Kidney tubule cell (primary cell): ENCODE data around the gene TTLL5.

Experiments used
- DNase-seq: peaks from one replicate; pipeline ENCODE4 v3.0.0-alpha.2; 2018; ENCODE audit warnings: low spot score

Gene TTLL5

DNA sequence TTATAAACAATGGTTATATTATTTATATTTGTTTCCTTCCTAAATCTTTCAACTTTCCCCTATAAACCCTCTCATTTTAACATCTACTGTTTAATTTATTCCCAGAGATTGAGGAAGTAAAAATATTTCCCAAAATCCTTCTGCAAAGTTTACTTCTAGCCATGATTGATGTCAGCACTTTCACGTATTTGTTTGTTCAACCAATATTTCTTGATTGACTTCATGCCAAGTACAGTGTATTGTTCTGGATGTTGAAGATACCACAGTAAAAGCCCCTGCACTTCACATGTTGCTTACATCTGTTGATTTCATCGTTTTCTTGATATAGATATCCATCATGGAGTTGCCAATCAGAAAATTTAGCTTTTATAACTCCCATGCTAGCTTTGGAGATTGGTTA lies 81.8 kb downstream of the TTLL5 start:
- no peak for DNase-seq

DNA sequence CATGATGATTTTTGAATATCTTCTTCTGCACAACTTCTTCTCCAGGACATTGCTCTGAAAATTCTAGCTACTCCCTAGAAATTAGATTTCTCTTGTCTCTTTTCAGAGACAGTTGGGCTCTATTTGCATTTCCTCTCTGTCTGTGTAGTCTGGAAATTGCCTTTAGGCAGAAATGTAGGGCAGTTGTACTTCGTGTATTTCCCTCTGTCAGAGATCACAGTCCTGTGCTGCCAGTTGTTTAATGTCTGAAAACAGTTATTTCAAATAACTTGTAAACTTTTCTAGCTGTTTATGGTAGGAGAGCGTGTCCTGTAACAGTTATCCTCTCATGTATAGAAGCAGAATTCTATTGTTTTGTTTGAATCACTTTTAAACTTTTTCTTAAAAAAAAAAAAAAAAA lies 86.9 kb downstream of the TTLL5 start:
- DNase-seq, result no peak

DNA sequence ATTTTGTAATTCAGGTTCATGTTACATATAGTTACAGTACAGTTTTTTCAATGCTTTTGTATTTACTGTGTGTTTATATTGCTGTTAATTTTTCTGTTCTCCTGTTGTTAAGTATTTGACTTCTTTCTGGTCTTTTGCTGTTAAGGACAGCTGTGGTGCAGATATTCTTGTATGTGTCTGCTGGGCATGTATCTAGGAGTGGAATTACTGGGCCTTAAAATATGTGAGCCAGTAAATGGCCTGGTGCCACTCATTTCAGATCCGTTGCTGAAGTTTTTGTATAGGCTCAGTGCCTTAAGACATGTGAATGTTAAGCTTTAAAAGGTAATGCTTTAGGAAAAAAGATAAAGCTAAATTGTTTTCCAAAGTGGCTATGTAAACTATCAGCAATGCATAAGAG lies 87.3 kb downstream of the TTLL5 start:
- DNase-seq, result no peak

DNA sequence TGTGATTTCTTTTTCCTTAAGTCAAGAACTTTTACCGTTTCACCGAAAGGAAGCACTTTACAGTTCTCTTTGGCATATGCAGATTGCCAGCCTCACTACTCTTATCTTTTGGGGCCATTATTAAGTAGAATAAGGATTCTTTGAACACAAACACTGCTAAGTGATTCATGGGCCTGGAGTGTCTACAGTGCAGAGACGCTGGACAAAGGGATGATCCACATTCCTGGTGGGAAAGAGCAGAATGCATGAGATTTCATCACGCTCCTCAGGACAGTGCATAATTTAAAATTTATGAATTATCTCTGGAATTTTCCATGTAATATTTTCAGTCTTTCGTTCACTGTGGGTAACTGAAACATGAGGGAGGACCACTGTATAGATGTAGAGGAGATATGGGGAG lies 90.2 kb downstream of the TTLL5 start:
- DNase-seq, result no peak

DNA sequence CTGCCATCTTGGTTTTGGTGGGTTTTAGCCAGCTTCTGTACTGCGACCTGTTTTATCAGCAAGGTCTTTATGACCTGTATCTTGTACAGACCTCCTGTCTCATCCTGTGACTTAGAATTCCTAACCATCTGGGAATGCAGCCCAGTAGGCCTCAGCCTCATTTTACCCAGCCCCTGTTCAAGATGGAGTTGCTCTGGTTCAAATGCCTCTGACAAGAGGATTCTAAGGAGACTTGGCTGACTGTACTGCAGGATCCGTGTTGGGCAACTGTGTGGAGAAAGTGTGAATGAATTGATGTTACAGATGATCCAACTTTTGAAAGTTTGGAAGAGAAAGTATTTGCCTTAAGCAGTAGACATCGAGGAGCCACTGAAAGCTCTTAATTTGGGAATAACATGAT lies 91.0 kb downstream of the TTLL5 start:
- no peak for DNase-seq

DNA sequence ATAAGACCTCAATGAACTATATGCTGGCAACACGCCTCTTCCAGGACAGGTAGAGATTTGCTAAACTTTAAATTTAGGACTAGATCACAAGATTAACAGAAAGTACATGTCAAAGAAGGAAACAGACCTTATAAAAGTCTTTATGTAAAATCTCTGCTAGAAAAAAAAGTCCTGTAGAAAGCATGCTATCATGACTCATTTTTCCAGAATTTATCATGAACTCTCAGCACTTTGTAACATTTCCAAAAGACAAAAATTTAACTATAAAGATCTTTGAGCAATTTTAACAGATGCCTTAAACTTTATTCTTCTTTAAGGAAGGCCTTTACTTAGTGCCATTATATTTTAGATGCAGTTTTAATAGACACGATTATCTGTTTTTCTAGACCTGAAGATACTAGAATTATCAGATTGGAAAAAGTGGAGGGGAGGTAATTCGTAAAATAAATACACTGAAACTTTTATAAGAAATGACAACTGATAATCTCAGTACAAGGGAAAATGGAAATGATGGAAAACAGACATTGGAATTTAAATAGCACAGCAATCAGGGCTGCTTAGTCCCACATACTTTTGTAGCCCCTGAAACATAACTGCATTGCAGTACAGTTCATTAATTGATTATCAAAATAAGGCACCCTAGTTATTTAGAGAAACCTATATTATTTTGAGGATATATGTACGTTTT lies 92.0 kb downstream of the TTLL5 start:
- DNase-seq, result no peak

DNA sequence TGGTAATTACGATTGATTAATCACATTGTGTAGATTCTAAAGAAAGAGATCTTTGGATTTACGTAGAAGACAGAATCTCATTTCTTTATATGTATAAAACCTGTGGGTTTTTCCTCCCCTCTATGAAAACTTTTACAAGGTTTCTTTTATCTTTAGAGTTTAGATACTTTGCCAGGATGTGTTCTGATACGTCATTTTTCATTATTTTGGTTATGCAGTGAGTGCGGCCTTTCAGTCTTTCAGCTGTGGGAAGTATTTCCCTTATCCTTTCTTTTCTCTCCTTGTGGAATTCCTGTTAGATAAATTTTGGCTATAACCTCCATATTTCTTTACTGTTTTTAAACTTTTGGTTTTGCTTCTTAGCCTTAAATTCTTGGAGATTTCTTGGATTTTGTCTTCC lies 92.7 kb downstream of the TTLL5 start:
- no peak for DNase-seq

DNA sequence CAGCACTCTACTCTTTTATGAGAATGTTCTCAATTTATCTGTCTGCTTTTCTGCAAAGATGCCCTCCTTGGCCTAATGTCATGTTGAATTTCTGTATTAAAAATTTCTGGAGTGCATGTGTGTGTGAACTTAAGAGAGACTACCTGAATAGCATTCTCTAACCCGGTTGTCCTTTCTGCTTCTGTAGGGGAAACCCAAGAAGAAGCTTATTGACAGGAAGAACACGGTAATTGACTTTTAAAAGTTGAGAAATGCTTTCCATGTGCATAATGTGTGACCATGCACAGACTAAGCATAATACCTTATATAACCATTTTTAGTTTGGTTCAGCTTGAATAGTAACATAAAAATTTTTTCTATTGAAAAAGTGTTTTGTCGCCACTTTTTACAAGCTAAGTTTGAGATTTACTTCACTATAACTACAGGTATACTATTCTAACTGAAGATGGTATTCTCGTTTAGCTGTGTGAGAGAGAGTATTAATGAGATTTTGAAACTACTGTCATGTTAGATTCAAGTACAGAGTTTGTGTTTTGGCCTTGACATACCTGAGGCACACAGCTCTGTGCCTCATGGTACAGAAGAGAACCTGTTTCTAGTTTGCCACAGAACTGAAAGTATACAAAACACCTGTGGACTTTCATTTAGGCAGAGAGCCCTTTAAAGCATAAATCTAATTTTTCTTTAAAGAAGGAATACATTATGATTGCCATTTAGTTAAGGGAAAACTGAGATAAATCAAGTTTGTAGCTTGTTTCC lies 96.8 kb downstream of the TTLL5 start:
- no peak for DNase-seq

DNA sequence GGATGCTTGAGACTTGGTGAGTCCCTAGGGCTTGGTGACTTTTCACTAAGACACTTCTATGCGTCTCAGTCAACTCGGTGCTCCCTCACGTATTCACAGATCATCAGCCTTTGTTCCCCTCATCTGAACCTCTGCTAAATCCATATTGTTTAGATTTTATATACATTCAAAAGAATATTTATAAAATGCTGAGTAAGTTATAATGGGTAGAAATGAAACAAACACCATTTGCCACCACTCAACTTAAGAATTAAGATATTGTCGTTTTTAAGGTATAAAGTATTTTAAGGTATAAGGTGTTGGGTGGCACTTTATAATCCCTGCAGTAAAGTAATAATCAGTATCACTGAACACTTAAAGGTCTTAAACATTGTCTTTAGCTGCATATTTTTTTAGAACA lies 103.0 kb downstream of the TTLL5 start:
- DNase-seq, result no peak

DNA sequence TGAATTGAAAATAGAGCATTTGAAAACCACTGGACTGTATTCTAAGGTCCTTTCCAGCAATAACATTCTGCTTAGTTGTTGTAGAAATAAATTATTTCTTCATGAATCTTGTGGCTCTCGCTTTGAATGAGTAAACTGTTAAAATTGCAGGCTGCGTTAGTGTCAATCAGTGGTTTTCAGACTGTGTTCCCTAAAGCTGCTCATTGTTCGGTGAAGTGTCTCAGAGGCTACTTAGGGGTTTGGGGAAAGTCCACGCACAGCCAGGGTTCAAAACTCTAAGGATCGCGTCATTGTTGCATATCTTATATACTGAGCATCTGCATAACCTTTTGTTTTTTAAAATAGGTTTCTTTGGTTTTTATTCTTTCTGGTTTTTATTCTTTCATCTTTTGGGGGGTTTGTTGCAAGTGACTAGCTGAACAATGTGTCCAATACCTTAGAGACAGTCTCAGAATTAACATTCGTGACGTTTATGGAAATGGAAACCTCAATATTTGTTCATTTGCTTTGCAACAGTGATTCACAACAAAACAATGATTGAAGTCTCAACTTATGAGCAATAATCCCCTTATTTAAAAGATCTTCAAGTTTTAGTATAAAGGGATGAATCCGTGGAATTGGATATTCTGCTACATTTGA lies 108.1 kb downstream of the TTLL5 start:
- DNase-seq, result peak; percentile 5

DNA sequence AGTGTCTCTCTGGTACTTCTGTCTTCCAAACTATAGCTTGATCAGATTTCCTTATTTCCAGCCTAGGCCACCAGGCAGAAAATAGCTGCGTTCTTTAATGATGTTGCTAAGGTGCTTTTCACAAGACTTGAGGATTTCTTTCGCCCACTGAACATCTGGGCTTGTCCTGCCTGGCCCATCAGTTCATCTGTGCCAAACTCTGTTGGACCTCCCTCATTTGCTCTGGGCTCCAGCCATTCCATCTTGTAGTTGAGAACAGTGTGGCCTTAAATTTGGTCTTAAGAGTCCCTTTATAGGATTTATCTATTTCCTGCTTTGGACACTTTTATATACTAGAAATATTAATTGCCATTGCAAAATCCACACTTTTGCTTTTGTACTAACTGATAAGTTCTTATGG lies 109.6 kb downstream of the TTLL5 start:
- no peak for DNase-seq

DNA sequence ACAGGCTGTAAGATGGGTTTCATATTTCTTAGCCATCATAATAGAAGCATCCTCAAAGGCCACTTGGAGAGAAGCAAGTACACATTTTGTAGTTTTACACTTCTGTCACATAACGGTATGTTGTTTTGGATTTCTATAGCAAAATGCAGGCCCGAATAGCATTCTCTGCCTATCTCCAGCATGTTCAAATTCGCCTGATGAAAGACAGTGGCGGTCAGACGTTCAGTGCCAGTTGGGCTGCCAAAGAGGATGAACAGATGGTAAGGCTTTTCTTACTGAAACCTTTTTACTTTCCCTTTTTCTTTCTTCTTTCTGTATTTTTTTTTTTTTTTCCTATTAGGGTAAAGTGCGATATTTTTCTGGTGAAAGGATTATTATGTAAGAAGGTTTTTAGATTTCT lies 110.5 kb downstream of the TTLL5 start:
- DNase-seq, result no peak

DNA sequence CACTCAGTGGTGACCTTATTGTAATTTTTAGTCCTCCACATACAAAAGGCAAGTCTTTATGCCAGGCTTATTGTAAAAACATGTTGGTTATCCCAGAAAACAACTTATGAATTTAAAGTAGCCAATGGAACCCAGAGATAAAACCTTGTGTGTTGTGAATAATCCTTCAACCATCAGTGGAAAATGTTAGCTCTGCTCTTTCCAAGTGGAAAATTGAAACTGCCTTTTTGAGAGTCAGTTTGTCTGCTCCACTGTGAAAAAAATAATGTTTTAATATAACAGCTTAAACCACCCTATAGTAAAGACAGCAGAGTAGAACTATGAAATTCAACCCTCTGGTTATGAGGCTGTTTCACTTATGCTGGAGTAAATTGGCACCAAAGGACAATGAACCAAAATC lies 112.0 kb downstream of the TTLL5 start:
- no peak for DNase-seq

DNA sequence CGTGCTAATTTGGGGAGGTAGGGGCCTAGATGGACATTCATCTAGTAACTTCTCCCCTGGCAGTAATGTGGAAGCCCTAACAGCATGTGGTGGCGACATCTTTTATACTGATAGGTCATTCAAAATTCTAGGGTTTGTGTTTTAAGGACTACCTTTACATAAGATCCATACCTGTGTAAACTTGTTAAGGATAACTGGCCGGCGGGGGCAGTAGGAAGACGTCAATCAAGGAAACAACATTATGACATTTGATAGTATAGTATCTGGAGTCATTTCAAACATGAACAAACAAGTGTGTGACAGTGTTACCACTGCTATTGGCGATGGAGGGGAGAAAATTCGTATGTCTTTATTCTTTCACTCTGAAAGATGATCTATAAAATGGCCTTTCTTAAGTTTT lies 120.0 kb downstream of the TTLL5 start:
- DNase-seq, result no peak

DNA sequence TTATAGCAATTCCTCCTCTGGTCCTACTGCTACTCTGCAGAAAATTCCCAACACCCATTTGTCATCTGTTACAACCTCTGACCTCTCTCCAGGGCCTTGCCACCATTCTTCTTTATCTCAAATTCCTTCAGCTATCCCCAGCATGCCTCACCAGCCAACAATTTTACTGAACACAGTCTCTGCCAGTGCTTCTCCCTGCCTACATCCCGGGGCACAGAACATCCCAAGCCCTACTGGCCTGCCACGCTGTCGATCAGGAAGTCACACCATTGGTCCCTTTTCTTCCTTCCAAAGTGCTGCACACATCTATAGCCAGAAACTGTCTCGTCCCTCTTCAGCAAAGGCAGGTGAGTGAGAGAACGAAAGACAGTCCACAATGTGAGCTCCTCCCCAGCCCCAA lies 122.1 kb downstream of the TTLL5 start:
- DNase-seq, result no peak

DNA sequence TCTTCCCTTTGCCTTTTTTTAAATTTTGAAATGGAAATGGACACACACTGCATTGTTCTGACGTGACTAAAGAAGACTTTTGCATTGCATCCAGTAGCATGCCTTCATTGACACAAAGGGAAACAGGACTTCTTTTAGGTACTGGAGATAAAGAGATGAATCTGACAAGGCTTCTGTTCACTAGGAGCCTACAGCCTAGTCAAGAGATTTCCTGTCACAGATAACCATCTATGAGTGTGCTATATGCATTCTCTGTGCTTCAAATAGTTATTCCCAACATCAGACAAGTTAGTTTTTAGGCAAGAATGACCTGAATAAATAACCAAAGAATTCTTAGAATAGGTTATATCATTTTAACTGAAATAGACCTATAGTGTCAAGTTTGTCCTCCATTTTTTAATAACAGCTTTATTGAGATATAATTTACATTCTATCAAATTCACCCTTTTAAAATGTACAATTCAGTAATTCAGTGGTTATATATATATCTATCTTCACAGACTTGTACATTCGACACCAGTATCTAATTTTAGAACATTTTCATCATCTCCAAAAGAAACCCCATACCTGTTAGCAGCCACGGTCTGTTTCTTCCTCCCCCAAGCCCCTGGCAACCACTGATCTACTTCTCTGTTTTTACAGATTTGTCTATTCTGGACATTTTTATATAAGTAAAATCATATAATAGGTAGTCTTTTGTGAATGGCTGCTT lies 122.7 kb downstream of the TTLL5 start:
- DNase-seq, result no peak

DNA sequence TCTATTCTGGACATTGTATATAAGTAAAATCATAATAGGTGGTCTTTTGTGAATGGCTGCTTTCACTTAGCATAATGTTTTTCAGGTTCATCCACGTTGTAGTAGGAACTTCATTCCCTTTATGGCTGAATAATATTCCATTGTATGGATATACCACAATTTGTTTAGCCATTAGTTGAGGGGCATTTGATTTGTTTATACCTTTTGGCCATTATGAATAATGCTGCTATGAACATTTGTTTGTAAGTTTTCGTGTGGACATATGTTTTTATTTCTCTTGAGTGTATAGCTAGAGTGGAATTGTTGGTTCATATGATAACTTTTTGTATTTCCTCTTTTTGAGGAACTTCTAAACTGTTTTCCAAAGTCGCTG lies 123.3 kb downstream of the TTLL5 start:
- DNase-seq, result no peak

DNA sequence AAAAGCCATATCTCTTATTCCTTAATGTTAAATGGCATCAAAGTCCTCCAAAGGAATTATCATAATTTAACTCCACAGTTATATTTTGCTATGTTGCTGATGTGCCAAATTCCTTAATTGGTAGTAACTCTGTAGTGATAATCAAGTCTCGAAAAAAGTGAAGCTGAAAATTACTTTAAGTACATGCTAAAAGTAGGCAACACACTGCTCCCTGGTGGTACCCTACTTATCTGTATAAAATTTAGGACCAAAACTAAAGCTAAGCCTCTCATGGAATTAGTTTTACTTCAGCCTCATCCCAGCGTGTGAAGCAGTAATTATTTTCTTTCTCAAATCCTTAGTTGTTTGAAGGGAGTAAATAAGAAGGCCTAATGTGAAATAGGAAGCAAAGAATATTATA lies 132.8 kb downstream of the TTLL5 start:
- DNase-seq, result no peak

DNA sequence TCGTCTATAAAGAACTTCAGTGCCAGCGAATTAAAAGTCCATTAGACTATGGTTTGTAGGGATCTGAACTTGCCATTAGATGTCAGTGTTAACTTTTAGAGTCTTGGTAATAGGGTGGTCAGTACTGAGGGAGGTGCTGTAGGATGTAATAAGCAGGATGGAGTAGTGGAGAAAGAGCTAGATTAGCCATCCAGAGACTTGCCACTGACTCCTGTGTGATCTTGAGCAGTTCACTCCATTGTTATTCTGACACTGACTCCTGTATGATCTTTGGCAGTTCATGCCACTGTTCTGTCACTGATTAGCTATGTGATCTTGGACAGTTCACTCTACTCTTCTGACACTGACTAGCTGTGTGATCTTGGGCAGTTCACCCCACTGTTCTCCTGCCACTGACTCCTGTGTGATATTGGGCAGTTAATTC lies 133.6 kb downstream of the TTLL5 start:
- DNase-seq, result peak; percentile 71

DNA sequence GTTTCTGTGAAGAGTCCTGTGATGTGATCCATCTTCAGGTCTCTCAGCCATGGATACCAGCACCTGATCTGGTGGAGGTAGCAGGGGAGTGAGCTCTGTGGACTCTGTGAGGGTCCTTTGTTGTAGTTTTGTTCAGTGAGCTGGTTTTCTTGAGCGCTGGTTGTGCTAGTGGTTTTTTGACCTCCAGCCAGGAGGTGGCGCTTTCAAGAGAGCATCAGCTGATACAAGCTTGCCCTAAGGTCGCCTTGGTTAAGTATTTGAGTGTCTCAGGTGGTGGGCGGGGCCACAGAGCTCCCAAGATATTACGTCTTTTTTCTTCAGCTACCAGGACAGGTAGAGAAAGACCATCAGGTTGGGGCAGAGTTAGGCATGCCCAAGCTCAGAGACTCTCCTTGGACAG lies 139.7 kb downstream of the TTLL5 start:
- no peak for DNase-seq

DNA sequence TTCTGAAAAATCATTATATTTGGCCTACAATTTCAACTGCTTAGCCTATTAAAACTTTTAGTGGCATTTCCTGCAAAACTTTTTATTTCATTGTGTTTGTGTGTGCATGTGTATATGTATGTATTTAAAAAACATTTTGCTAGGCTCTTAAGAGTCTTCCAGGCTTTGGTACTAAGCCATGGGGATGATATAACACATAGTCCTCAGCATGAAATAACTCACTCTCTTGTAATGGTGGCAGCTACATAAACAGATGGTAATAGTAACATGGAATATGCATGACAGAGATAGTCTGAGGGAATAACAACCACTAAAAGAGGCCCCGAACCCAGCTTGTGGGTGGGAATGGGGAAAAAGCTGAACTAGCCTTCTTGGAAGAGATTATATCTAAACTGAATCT lies 141.4 kb downstream of the TTLL5 start:
- DNase-seq, result no peak

DNA sequence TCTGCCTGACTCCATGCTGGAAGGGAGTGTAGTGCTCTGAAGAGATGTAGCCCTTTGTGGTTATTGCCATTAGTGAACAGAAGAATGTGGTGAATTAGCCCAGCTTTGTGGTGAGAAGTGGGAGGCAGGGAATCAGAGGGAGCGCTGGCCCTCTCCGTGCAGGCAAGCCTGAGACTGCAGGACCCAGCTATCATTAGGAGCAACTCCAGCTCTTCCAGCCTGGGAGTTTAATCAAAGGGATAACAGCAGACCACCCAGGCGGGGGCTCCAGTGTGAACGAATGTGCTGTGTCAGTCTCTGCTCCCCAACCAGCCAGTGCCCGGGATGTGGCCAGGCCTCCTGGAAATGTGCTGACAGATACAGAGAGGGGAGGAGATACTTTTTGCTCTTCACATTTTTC lies 142.7 kb downstream of the TTLL5 start:
- DNase-seq, result no peak
